Calu3 (cell line): ENCODE data around the gene DPAGT1. TPM values are rescaled to one million over a fixed set of nuclear protein-coding genes. Genes with fewer than 3 reads are reported as not detected.

Experiments
- BruUV-seq: library from RNA; stranded (reverse); fragments of 400-500 nt; replicated peaks from 2 replicates; lab custom pipeline; 2021; lab: Mats Ljungman, UMichigan
- CTCF ChIA-PET: fragments of 300-600 bp; sonication (Branson Sonifier 250); formaldehyde crosslinking; loops from one replicate; lab custom pipeline; 2022; ENCODE audit warnings: antibody characterized with exemption; lab: Charles Lee
- DNase-seq: peaks from one replicate; pipeline ENCODE4 v3.0.0; 2022
- H3K27ac Mint-ChIP-seq: one replicate; pipeline ENCODE4 v1.8.0; 2022; ENCODE audit warnings: mixed read lengths; ENCODE audit not compliant: unreplicated experiment
- H3K27me3 Mint-ChIP-seq: one replicate; pipeline ENCODE4 v1.8.0; 2022; ENCODE audit warnings: mixed read lengths; ENCODE audit not compliant: unreplicated experiment
- H3K36me3 Mint-ChIP-seq: one replicate; pipeline ENCODE4 v1.8.0; 2022; ENCODE audit warnings: mild to moderate bottlenecking, moderate library complexity, mixed read lengths; ENCODE audit not compliant: insufficient read depth, unreplicated experiment
- H3K4me1 Mint-ChIP-seq: one replicate; pipeline ENCODE4 v1.8.0; 2022; ENCODE audit warnings: mild to moderate bottlenecking, low read depth, mixed read lengths; ENCODE audit not compliant: unreplicated experiment
- H3K4me3 Mint-ChIP-seq: one replicate; pipeline ENCODE4 v1.8.0; 2022; ENCODE audit warnings: mild to moderate bottlenecking, low read depth, moderate library complexity, mixed read lengths; ENCODE audit not compliant: unreplicated experiment
- H3K9me3 Mint-ChIP-seq: one replicate; pipeline ENCODE4 v1.8.0; 2022; ENCODE audit warnings: low read depth, mixed read lengths; ENCODE audit not compliant: unreplicated experiment
- intact Hi-C: fragments of 100-400 bp; cut with micrococcal nuclease; formaldehyde crosslinking; loops from one replicate; pipeline ENCODE4 v1.10.0; 2022; ENCODE audit not compliant: unreplicated experiment
- total RNA-seq: library from RNA; stranded (reverse); gene quantifications from 2 replicates; pipeline ENCODE4 v1.2.3, GENCODE V29; 2022
- TF ChIP-seq, protein P1 (sequence below): fragments of 200-600 bp; IDR thresholded peaks from one replicate; pipeline ENCODE4 v1.8.0; 2022; ENCODE audit warnings: antibody characterized with exemption; ENCODE audit not compliant: unreplicated experiment

Gene DPAGT1
- total RNA-seq, 1 experiment from 2014 or later, result 47.6 TPM

DNA sequence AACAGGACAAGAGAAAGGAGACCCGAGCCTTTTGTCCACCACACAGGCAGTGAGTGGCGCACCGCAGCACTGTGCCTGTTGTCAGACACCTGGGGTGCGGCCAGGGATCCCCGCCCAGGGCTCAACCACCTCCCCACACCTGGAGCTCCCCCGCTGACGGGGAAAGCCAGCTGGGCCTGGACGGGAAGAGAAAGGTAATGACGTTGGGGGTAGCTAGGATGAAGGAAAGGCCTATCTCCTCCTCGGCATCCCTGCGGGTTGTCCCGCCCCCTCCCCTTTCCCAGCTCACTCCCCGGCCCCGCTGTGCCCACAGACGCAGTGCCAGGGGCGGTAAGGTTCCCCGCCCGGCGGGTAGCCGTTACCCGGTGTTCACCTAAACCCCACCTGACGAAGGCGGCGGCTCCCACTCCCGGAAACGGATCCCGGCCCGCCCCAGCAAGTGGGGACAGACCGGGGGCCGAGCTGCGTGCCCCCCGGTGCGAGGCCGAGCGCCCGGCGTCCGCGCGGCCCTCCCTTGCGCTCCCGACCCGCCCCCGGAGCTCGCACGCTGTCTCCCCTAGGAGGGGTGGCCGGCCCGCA lies 45.1 kb downstream of the DPAGT1 start:
- DNase-seq, result peak; percentile 28
- peaks cover 8% of the 10 kb centered on the region for H3K4me1 Mint-ChIP-seq
- H3K27ac Mint-ChIP-seq, result peak overlapping the region; percentile 96
- intact Hi-C loops, result no loop called here
- no TSS peak for BruUV-seq
- no peaks in the 10 kb centered on the region for H3K9me3 Mint-ChIP-seq
- H3K4me3 Mint-ChIP-seq, result peak overlapping the region; percentile 89
- TF ChIP-seq, protein P1, sequence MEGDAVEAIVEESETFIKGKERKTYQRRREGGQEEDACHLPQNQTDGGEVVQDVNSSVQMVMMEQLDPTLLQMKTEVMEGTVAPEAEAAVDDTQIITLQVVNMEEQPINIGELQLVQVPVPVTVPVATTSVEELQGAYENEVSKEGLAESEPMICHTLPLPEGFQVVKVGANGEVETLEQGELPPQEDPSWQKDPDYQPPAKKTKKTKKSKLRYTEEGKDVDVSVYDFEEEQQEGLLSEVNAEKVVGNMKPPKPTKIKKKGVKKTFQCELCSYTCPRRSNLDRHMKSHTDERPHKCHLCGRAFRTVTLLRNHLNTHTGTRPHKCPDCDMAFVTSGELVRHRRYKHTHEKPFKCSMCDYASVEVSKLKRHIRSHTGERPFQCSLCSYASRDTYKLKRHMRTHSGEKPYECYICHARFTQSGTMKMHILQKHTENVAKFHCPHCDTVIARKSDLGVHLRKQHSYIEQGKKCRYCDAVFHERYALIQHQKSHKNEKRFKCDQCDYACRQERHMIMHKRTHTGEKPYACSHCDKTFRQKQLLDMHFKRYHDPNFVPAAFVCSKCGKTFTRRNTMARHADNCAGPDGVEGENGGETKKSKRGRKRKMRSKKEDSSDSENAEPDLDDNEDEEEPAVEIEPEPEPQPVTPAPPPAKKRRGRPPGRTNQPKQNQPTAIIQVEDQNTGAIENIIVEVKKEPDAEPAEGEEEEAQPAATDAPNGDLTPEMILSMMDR, result no peak
- H3K36me3 Mint-ChIP-seq, result peaks cover 69% of the 10 kb centered on the region
- CTCF ChIA-PET, result interaction anchor here (0.6 to 0.9 kb wide), 3 partner anchors 23 to 259 kb away, joined by 3 to 5 read pairs (median 3); no protein-coding TSS in a partner anchor
- no peaks in the 10 kb centered on the region for H3K27me3 Mint-ChIP-seq

DNA sequence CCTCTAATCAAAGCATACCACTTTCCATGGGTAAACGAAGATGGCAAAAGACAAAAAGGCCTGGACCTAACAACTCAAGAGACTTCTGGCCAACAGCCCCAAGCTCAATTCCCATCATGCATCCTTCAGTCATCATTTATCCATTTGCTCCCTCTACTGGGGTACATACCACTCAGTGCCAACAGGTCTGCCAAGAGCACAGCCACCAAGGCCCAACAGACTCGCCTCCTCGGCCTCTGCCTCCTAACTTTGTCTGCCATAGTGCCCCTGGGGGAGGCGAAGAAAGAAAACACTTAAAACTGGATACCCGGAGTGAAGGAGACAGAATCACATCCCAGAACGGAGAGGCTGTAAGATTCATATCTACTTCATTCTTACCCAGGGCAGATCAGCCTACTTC lies 45.8 kb downstream of the DPAGT1 start:
- Mint-ChIP-seq H3K27ac (peak overlapping the region; percentile 96), H3K36me3 (peaks cover 75% of the 10 kb centered on the region), H3K27me3 (no peaks in the 10 kb centered on the region), H3K9me3 (no peaks in the 10 kb centered on the region), H3K4me1 (peaks cover 8% of the 10 kb centered on the region), H3K4me3 (peak overlapping the region; percentile 89)
- TF ChIP-seq, protein P1, result no peak
- no peak for DNase-seq
- BruUV-seq, result no TSS peak
- intact Hi-C loops, result no loop called here
- CTCF ChIA-PET, result interaction anchor here (0.6 to 0.9 kb wide), 2 partner anchors 23 to 259 kb away, joined by 3 to 5 read pairs; no protein-coding TSS in a partner anchor

DNA sequence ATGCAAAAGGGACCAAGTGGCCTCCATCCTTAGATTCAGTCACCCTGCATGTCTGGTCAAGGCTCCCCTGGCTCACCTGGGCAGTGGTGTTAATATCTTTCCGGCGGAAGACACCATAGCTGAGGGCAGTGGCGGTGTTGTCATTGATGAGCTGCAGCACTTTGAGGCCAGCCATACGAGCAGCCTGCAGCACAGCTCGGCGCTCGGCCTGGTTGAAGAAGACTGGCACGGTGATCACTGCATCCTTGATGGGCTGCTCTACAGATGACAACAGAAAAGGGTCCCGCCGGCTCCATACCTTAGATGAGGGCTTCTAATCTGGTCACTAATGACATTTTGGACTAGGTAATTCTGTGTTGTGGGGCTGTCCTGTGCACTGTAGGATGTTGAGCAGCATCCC lies 47.2 kb downstream of the DPAGT1 start:
- no peak for DNase-seq
- CTCF ChIA-PET, result no interaction called here
- H3K9me3 Mint-ChIP-seq, result no peaks in the 10 kb centered on the region
- no peak overlapping the region for H3K27ac Mint-ChIP-seq
- peaks cover 88% of the 10 kb centered on the region for H3K36me3 Mint-ChIP-seq
- TF ChIP-seq, protein P1, result no peak
- no peaks in the 10 kb centered on the region for H3K27me3 Mint-ChIP-seq
- no peak overlapping the region for H3K4me3 Mint-ChIP-seq
- peaks cover 8% of the 10 kb centered on the region for H3K4me1 Mint-ChIP-seq
- intact Hi-C loops, result no loop called here
- BruUV-seq, result no TSS peak

DNA sequence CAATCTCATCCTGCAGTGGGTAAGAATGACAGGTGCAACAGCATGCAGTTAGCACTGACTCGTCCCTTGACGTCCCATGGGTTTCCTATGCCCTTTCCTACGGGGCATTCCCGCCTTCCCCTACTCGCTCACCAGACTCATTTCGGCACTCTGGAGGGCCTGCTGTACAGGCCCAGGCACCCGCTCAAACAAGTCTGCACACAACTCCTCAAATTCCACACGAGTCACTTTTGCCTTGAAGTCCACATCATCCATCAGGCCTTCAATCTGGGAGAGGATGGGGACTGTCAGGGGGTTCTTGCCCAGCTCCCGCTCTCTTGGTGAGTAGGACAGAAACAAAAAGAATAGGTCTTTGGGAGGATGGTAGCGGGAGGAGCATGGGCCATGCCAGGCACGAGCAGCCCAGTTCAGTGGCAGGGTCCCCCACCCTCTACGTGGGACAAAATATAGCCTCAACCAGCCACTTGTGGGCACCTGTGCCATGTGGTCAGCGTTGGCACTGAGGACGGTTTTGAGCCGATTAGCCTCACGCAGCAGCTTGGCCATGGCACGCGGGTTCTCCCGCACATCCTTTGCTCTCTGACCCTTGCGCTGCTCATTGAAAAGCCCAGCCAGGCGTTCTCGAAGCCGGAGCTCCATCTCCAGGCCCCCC lies 49.4 kb downstream of the DPAGT1 start:
- intact Hi-C loops, result no loop called here
- Mint-ChIP-seq H3K4me1 (peaks cover 8% of the 10 kb centered on the region), H3K27me3 (no peaks in the 10 kb centered on the region), H3K4me3 (no peak overlapping the region), H3K9me3 (no peaks in the 10 kb centered on the region), H3K36me3 (peaks cover 88% of the 10 kb centered on the region), H3K27ac (no peak overlapping the region)
- TF ChIP-seq, protein P1, result no peak
- no TSS peak for BruUV-seq
- CTCF ChIA-PET, result no interaction called here
- no peak for DNase-seq
